ENCODE measurements around the gene NUP205. TPM values are rescaled to one million over a fixed set of nuclear protein-coding genes. Genes with fewer than 3 reads are reported as not detected.
A peak's percentile ranks its signal among the peaks of the same experiment; 100 is the strongest.

NUP205 gene
- total RNA-seq, 1 experiment from 2014 or later = 90.4 TPM

DNA sequence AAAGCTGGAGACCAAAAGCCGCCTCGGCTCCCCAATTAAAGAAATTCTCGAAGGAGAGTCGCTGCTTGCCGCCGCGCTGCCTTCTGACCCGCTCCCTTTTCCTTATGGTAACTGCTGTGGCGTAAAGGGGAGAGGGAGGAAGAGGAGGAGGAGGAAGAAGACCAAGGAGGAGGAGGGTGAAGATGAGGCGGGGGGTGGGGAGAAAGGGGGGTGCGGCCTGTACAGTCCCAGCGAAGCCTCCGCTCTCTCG is 48.2 kb upstream of the NUP205 start:
- in situ Hi-C loops (cut with HindIII; ENCODE audit: low pct_unique_long_range_greater_than_20kb, low sequenced_read_pairs) = no loop called here
- no TSS peak for BruUV-seq (replicated peaks)
- POLR2A ChIA-PET = interaction anchor here (0.5 to 0.7 kb wide), 2 partner anchors 8 to 91 kb away, joined by 3 read pairs; no protein-coding TSS in a partner anchor
- ATAC-seq = no peak
- Histone ChIP-seq H3K4me3 (ENCODE audit: low read depth in 2 of 2, low read length in 2 of 2) (peak overlapping the region; percentile 95 to 99), H3K4me1 (ENCODE audit: control insufficient read depth, insufficient read depth, low read length) (peaks cover 14% of the 10 kb centered on the region), H3K27ac (ENCODE audit: low read length) (peak overlapping the region; percentile 91), H3K36me3 (ENCODE audit: control insufficient read depth, insufficient read depth, low read length) (peaks cover 2% of the 10 kb centered on the region; the same call in 1 of the 2 replicates), H3K9me3 (ENCODE audit: control insufficient read depth, insufficient read depth, low read depth, low read length) (no peaks in the 10 kb centered on the region), H3K27me3 (ENCODE audit: control insufficient read depth, insufficient read depth, low read length) (no peaks in the 10 kb centered on the region)
- TF ChIP-seq, protein P1, sequence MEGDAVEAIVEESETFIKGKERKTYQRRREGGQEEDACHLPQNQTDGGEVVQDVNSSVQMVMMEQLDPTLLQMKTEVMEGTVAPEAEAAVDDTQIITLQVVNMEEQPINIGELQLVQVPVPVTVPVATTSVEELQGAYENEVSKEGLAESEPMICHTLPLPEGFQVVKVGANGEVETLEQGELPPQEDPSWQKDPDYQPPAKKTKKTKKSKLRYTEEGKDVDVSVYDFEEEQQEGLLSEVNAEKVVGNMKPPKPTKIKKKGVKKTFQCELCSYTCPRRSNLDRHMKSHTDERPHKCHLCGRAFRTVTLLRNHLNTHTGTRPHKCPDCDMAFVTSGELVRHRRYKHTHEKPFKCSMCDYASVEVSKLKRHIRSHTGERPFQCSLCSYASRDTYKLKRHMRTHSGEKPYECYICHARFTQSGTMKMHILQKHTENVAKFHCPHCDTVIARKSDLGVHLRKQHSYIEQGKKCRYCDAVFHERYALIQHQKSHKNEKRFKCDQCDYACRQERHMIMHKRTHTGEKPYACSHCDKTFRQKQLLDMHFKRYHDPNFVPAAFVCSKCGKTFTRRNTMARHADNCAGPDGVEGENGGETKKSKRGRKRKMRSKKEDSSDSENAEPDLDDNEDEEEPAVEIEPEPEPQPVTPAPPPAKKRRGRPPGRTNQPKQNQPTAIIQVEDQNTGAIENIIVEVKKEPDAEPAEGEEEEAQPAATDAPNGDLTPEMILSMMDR (IDR thresholded peaks at IDR 0.05) = no peak
- 0 out of 2 replicates have a peak, but pooled peaks have one; percentile 31 for TF ChIP-seq SIN3A (IDR thresholded peaks at IDR 0.05; ENCODE audit: borderline replicate concordance, insufficient read depth, low read depth, low read length)
- no peak for DNase-seq (ENCODE audit: low read depth, low spot score)
- intact Hi-C loops (cut with micrococcal nuclease; ENCODE audit: unreplicated experiment) = loop anchor here (10.0 kb wide), 1 partner anchor 225 kb away; no protein-coding TSS in a partner anchor
- CTCF ChIA-PET = no interaction called here

DNA sequence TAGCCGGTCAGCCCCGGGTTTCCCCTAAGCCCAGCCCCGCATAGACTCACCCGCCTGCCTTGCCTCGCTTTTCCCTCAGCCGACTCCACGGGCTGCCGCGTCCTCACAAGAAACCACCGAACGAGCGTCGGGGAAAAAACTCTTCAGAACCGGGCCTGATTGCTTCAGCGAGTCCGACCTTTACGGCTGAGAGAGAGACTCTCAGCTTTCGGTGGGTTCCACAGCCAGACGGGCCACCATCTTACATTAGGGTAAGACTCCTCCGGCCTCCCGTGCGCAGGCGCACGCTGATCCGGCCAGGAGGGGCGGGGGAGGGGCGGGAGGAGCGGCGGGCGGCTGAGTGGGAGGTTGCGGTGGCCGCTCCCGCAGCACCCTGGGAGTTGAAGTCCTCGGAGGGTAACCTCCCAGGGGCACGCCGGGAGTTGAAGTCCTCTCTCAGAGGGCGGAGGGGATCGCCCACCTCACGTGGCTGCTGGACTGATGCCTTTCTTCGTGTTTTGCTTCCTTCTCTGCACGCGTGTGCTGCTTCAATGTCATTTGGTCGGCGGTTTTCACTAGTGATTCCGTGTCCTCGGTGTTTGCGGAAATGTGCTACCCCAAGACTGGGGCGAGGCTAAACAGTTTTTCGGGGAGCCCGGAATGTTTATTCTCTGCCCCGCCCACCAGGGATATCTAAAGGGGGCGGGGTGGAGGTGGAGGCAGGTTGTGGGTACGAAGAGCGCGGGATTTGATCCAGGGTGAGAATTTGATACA is 47.7 kb upstream of the NUP205 start, which contains the start of gene CNOT4:
TSS of gene CNOT4 (minus strand) at position 264 of the 753 bp plus-strand sequence. CDS start 71,771 bp downstream, outside the sequence.
- H3K27me3 ChIP-seq (ENCODE audit: control insufficient read depth, insufficient read depth, low read length) = no peaks in the 10 kb centered on the region
- BruUV-seq (replicated peaks) = no TSS peak
- H3K9me3 ChIP-seq (ENCODE audit: control insufficient read depth, insufficient read depth, low read depth, low read length) = no peaks in the 10 kb centered on the region
- peak within 1 kb of the TSS; percentile 91 for H3K27ac ChIP-seq (ENCODE audit: low read length)
- DNase-seq (ENCODE audit: low read depth, low spot score) = peak; percentile 83
- H3K4me1 ChIP-seq (ENCODE audit: control insufficient read depth, insufficient read depth, low read length) = peaks cover 14% of the 10 kb centered on the region
- ATAC-seq = peak; percentile 98
- CTCF ChIA-PET = interaction anchor here (0.8 kb wide), 1 partner anchor 71 kb away, joined by 4 read pairs; no protein-coding TSS in a partner anchor
- peak within 1 kb of the TSS; percentile 95 to 99 for H3K4me3 ChIP-seq (ENCODE audit: low read depth in 2 of 2, low read length in 2 of 2)
- intact Hi-C loops (cut with micrococcal nuclease; ENCODE audit: unreplicated experiment) = loop anchor here (10.0 kb wide), 2 partner anchors 135 to 225 kb away; no protein-coding TSS in a partner anchor
- H3K36me3 ChIP-seq (ENCODE audit: control insufficient read depth, insufficient read depth, low read length) = peaks cover 2% of the 10 kb centered on the region; the same call in 1 of the 2 replicates
- TF ChIP-seq SIN3A (IDR thresholded peaks at IDR 0.05; ENCODE audit: borderline replicate concordance, insufficient read depth, low read depth, low read length) (peak; percentile 58; the same call in 1 of the 2 replicates), POLR2AphosphoS5 (IDR thresholded peaks at IDR 0.05; ENCODE audit: low read depth, low read length) (peak; percentile 88), TCF7L2 (IDR thresholded peaks at IDR 0.05; ENCODE audit: low read depth, low read length) (no peak)
- TF ChIP-seq, protein P1 (IDR thresholded peaks at IDR 0.05) = no peak
- TF ChIP-seq, protein P2, sequence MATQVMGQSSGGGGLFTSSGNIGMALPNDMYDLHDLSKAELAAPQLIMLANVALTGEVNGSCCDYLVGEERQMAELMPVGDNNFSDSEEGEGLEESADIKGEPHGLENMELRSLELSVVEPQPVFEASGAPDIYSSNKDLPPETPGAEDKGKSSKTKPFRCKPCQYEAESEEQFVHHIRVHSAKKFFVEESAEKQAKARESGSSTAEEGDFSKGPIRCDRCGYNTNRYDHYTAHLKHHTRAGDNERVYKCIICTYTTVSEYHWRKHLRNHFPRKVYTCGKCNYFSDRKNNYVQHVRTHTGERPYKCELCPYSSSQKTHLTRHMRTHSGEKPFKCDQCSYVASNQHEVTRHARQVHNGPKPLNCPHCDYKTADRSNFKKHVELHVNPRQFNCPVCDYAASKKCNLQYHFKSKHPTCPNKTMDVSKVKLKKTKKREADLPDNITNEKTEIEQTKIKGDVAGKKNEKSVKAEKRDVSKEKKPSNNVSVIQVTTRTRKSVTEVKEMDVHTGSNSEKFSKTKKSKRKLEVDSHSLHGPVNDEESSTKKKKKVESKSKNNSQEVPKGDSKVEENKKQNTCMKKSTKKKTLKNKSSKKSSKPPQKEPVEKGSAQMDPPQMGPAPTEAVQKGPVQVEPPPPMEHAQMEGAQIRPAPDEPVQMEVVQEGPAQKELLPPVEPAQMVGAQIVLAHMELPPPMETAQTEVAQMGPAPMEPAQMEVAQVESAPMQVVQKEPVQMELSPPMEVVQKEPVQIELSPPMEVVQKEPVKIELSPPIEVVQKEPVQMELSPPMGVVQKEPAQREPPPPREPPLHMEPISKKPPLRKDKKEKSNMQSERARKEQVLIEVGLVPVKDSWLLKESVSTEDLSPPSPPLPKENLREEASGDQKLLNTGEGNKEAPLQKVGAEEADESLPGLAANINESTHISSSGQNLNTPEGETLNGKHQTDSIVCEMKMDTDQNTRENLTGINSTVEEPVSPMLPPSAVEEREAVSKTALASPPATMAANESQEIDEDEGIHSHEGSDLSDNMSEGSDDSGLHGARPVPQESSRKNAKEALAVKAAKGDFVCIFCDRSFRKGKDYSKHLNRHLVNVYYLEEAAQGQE (IDR thresholded peaks at IDR 0.05; ENCODE audit: insufficient read depth in 1 of 2, low read depth in 2 of 2, low read length in 1 of 2) = no peak
- in situ Hi-C loops (cut with HindIII; ENCODE audit: low pct_unique_long_range_greater_than_20kb, low sequenced_read_pairs) = no loop called here
- POLR2A ChIA-PET = interaction anchor here (0.5 to 0.7 kb wide), 2 partner anchors 9 to 91 kb away, joined by 3 read pairs; no protein-coding TSS in a partner anchor

All from Panc1 (cell line).